Measurements from ENCODE around the gene GPR31.

DNA sequence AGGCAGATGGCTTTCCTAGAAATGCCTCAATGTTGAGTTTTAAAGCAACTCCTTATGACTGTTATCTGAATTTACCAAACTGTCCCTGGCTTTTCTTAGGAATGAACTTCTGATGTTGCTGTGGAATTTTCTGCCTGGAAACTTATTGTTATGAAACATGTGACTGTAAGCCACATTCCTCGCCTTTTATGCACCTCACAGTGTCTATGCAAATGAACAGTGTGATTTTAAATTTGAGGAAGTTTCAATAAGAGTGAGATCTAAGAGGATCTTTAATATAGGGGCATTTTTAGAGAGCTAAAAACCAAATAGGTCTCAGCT is 37.2 kb downstream of the GPR31 start:
- no peak for TF ChIP-seq ZNF274 (IDR thresholded peaks at IDR 0.05; ENCODE audit: low read depth, low read length)
- TF ChIP-seq SUZ12 (IDR thresholded peaks at IDR 0.05; ENCODE audit: extremely low read depth, insufficient read depth, insufficient read length), result no peak
- TF ChIP-seq YY1 (IDR thresholded peaks at IDR 0.05; ENCODE audit: insufficient read depth, insufficient read length), result no peak
